HFF-Myc (cell line): ENCODE results near the gene RAB3B.

Experiments used
- DNase-seq: peaks from one replicate; pipeline ENCODE4 v3.0.0-alpha.2; 2011; ENCODE audit warnings: low read depth; ENCODE audit errors: extremely low read depth
- H3K4me3 ChIP-seq: replicated peaks from 2 replicates; pipeline ENCODE4 v1.5.1; 2011; ENCODE audit warnings: low read depth, mild to moderate bottlenecking, control low read depth, low read length
- TF ChIP-seq, protein P1 (sequence below): IDR thresholded peaks from 2 replicates; pipeline ENCODE4 v1.5.1; 2012; ENCODE audit warnings: mild to moderate bottlenecking, low read depth, low read length, control low read depth; ENCODE audit errors: missing control alignments

The RAB3B gene

DNA sequence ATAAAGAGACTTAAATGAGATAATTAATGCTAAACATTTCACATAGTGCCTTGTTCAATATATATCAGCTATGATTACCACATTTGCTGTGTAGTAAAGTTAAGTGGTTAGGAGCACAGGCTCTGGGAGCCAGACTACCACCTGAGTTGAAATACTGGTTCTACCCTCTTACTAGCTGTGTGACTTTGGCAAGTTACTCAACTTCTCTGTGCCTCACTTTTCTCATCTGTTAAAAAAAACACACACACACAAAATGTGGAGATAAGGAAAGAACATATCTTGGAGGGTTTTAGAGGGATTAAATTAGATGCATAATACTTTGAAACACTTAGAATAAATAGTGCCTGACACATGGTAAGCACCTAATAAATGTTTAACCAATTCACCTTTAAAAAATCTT, 60.2 kb downstream of the RAB3B start:
- no peak for DNase-seq
- no peak overlapping the region for H3K4me3 ChIP-seq
- TF ChIP-seq, protein P1, sequence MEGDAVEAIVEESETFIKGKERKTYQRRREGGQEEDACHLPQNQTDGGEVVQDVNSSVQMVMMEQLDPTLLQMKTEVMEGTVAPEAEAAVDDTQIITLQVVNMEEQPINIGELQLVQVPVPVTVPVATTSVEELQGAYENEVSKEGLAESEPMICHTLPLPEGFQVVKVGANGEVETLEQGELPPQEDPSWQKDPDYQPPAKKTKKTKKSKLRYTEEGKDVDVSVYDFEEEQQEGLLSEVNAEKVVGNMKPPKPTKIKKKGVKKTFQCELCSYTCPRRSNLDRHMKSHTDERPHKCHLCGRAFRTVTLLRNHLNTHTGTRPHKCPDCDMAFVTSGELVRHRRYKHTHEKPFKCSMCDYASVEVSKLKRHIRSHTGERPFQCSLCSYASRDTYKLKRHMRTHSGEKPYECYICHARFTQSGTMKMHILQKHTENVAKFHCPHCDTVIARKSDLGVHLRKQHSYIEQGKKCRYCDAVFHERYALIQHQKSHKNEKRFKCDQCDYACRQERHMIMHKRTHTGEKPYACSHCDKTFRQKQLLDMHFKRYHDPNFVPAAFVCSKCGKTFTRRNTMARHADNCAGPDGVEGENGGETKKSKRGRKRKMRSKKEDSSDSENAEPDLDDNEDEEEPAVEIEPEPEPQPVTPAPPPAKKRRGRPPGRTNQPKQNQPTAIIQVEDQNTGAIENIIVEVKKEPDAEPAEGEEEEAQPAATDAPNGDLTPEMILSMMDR, result no peak

- DNase-seq, result no peak
- no peak overlapping the region for H3K4me3 ChIP-seq
- TF ChIP-seq, protein P1, result no peak
Observed at GRCh38 chr1:51928896-51929295, 61.6 kb downstream of the RAB3B start.

- DNase-seq, result no peak
- TF ChIP-seq, protein P1, result no peak
- H3K4me3 ChIP-seq, result no peak overlapping the region
Observed at GRCh38 chr1:51927029-51927428, 63.5 kb downstream of the RAB3B start.

DNA sequence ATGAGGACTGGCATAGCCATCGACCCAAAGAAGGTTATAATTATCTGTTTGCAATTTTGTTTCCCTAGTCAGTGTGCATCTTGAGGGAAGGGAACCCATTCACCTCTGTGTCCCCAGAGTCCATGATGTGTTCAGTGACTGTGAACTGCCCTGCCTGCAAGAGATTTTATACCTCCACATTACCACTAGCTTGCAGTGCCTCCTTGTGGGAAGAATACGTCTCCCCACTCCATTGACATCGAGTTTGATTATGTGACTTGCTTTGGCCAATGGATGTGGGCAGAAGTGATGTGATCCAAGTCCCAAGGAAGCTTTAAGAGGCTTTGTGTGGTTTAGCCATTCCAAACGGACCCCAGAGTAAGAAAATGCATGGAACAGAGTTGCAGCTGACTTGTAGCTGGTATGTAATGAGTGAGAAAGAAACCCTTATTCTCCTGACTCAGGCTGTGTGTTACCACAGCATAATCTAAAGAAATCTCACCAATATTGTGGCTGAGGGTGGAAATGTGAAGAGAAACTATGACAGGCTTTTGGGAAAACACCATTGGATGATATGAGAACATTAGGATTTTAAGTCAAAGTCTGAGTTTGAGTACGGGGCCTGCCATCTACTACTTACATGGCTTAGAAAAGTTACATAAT, 64.2 kb downstream of the RAB3B start:
- H3K4me3 ChIP-seq, result no peak overlapping the region
- DNase-seq, result no peak
- TF ChIP-seq, protein P1, result peak; percentile 52

DNA sequence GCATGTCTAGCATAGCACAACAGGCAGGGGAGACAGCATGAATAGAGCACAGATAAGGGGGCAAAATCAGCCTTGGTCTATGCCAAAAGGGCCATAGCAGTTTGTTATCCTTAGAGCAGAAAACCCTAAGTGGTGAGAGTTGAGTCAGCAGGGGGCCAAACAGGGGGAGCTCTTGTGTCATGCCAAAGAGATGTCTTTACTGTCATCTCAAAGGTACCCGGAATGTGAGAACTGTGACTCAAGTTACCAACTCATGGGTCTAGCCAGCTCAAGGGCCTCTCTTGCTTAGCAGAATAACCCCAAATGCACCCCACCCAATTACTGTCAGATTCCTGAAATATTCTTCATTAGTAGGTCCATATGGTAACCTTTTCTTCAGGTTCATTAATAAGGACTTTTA, 66.0 kb downstream of the RAB3B start:
- TF ChIP-seq, protein P1, result no peak
- DNase-seq, result no peak
- H3K4me3 ChIP-seq, result no peak overlapping the region

DNA sequence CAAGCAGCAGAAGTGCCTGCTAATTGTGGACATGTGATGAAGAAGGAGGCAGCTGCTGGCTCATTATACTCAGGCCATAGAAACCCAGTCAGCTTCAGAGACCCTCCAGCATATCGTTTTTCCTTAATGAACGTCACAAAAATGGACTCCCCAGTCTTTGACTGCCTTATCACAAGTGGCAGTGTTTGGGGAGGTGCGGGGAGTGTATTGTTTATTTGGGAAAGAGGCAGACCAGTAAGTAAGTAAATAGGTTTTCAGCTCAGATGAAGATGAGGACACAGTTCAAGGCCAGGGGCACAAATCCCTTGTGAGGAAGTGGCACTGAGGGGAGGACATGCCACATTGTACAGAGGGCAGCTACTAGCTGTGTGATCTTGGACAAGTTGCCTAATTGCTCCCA, 68.5 kb downstream of the RAB3B start:
- no peak overlapping the region for H3K4me3 ChIP-seq
- TF ChIP-seq, protein P1, result no peak
- no peak for DNase-seq

DNA sequence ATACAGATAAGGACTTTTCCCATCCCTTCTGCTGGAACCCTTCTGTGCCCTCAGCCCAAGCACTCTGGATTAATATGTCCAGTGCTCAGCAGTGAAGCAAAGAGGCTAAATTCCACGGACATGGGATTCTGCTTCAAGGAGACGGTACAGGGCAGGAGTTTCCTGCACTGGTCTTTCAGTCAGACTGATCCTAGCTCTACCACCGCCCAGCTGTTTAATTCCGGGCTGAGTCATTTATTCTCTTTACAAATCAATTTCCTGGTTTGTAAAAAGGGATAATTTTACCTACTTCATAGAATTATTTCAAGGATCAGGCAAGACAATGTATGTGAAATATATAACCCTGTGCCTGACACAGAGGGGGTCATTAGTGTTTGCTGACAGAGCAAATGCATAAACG, 70.4 kb downstream of the RAB3B start:
- no peak for DNase-seq
- TF ChIP-seq, protein P1, result no peak
- H3K4me3 ChIP-seq, result no peak overlapping the region
